ENCODE data around the gene CCDC88C.

The CCDC88C gene

DNA sequence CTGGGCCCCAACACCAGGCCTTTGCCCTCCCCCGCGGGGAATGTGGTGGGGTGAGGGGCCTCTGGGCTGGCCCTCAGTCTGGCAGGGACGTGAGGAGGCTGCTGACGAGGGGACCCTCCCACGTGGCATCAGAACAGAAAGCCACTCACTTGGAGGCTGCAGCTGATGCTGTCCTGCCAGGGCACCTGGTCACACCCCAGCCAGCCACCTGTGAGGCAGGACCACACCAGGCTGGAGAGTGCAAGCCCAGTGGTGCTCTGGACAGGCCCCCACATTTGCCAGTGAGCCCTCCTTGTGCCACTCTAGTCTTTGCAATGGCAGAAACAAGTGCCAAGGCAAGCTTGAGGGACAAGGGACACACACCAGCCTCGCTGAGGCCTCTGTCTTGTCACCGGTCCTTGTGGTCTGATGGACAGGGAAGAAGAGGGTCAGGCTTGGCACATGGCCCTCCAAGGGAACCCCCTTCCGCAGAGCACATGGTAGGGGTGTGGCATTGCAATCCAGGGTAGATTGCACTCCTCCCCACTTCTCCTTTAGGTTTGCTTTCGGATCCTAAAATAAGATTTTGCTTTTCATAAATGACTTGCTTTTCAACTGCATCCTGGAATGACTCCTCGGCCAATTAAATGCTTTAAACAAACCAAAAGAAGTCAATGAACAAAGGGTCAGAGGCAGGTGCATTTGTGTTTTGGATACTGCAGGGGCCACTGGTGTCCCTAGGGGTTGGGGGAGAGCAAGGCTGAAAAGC, 53.7 kb downstream of the CCDC88C start:
- DNase-seq: no peak

DNA sequence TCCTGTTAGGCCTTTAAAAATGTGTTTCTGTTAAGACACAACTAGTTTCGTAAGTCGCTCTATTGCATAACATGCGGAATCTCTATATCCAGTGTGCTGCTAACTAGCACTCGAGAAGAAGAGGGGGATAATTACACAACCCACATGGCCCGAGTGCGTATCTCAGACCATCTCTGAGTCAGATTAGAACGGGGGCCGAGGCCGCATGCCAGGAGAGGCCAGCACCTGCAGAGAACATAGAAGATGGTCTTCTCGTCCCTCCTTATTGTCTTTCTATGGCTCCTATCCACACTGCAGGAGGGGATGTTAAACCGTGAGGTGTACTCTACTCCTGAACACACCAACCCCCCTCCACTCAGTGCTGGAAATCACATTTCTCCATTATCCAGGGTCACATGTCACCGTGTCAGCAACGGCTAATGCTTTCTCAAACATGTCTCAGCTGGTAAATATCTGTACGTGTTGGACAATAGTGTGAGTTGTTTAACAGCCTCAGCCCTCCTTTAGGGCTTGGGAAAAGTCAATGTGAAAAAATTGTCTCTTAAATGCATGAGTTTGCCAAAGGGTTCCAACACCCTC, 56.3 kb downstream of the CCDC88C start:
- DNase-seq: no peak

GRCh38 chr14:91360490-91361232, 57.0 kb downstream of the CCDC88C start:
- DNase-seq: no peak

- DNase-seq: no peak
Observed at GRCh38 chr14:91358654-91359220, 58.9 kb downstream of the CCDC88C start.

DNA sequence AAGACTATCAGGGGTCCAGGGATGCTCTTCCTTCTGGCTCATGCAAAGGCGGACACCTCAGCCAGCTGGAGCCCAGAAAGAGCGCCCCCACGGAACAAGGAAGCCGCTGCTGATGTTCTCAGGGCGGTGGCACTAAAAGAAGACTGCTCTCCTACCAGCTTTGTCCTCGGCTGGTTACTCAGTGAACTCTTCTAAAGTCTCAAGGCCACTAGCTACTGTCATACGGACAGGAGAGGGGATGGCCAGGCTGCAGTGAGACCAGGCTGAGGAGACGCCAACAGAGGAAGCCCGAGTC, 59.6 kb downstream of the CCDC88C start:
- DNase-seq: no peak

DNA sequence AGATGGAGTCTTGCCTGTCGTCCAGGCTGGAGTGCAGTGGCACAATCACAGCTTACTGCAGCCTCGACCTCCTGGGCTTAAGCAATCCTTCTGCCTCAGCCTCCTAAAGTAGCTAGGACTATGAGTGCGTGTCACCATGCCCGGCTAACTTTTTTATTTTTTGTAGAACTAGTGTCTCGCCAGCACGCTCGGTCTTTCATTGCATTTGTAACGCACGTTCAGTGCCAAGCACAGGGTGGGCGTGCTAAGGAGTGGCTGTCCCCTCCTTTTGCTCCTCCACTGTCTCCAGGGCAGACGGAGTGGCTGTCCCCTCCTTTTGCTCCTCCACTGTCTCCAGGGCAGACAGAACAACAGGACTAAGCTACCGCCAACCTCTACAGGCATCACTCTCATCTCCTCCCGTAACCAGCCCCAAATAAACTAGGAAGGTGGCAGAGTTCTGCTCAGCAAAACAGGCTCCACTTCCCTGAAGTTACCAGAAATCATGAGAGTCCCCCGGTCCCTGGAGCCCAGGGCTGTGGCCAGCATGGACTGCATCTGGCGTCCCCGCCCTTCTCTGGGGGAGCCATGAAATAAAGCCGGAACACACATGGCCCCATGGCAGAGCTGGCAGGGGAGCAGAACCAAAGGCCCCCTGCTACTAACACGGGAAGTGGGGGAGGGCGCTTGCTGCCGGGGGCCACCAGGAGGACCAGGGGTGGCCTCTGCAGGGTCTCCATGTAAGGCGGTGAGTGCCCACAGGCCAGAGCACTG, 60.2 kb downstream of the CCDC88C start:
- DNase-seq: no peak

- DNase-seq: no peak
Observed at GRCh38 chr14:91356181-91356763, 61.3 kb downstream of the CCDC88C start.

DNA sequence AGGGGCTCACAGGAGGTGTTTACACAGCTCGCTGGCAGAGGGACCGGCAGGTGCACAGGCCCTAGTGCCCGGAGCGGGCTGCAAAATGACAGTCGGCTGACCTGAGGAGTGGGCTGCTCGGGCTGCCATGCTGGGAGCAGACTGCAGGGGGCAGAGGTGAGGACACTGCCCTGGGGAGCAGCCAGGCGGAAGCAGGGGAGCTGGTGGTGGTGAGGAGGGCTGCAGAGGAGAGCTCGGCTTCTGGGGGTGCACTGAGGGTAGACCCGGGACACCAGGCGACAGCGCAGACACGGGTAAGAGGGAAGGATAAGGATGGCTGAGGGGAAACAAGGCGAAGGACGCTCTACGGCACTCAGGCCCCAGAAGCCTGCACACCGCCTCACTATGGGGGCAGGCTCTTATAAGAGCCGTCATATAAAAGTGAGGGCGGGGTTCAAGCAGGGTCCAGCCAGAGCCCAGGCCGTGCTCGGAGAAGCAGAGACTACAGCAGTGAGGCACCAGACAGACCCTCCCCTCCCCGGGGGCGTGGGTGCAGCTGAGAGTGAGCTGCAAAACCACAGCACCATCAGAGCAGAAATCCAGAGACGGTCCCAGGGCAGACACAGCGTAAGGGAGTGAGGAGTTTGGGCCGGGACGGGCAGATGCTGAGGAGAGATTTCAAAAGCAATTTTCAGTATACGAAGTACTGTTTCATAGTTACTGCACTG, 62.5 kb downstream of the CCDC88C start:
- no peak for DNase-seq

DNA sequence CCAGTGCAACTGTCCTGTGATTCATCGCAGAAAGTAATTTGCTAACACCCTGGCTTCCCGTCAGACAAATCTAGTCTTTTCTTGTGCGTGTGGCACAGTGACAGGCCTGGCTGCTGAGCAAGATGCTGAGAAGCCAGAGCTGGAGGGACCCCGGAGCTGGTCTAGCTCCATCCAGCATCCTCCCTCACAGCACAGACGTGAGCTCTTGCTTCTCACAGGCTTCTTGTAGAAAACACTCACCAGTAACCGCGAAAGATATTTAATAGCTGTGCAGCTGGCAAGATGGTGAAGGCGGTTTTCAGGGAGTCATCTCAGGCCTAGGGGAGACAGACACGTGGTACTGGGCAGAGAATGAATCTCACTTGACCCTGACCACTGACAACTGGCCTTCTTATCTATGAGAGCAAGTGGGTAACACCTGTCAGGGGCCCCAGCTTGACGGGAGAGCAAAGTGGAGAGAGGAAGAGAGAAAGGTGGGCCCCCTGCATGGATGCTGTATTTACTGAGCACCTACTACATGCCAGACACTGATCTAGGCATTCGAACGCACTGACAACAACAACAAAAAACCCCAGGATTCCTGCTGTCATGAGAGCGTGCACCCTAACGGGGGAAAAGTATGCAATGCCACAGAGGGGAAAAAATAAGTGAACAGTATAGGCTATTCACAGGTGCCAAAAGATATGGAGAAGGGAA, 63.3 kb downstream of the CCDC88C start:
- no peak for DNase-seq

- no peak for DNase-seq
Observed at GRCh38 chr14:91352728-91353692, 64.6 kb downstream of the CCDC88C start.

GRCh38 chr14:91352053-91352452, 65.6 kb downstream of the CCDC88C start:
- DNase-seq: no peak

DNA sequence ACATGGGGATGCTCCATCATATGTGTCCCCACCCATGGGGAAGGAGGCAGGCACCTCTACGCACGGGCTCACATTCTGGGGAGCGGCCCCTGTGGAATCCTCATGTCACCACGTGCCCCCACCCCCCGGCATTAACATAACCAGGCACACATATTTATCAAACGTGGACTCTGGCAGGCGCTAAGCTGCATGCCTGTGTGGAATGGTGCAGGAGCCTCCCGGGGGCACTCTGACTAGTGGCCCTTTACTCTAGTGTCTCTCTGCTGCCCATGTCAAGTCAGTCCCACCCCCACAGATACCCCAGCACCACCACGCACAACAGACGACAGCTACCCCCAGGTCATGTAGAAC, 66.1 kb downstream of the CCDC88C start:
- DNase-seq: no peak

- DNase-seq: peak in 1 of 4 experiments; percentile 18
Observed at GRCh38 chr14:91350813-91351511, 66.7 kb downstream of the CCDC88C start.

GRCh38 chr14:91350483-91350812, 67.2 kb downstream of the CCDC88C start:
- no peak for DNase-seq

- peak in 2 of 4 experiments; percentile 36 to 44 for DNase-seq
Observed at GRCh38 chr14:91349481-91350074, 68.0 kb downstream of the CCDC88C start.

DNA sequence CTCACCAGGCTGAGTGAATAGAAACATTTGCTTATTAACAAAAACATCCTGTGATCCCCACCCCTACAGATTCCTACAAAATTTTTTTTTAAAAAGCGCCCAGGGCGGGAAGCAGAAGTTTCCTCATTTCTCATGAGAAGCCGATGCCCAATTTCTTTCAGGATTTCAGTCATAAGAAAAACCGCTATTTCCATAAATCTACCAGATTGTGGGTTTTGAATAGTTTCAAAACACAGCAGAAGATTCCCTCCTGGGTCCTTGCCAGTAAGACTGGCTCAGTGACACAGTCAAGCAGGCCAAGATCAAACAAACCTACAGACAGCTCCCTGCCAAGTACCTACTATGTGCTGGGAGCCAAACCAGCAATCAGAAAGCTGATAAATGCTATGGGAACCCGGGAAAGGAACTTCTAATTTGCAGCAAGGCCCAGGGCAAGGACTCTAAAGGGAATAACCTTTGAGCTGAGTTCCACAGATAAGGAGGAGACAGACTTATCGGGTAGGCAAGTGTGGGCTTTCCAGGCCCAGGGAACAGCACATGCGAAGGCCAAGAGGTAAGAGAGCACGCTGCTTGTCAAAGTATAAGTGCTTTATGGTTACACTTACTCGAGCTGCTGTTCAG, 68.7 kb downstream of the CCDC88C start:
- DNase-seq: no peak

DNA sequence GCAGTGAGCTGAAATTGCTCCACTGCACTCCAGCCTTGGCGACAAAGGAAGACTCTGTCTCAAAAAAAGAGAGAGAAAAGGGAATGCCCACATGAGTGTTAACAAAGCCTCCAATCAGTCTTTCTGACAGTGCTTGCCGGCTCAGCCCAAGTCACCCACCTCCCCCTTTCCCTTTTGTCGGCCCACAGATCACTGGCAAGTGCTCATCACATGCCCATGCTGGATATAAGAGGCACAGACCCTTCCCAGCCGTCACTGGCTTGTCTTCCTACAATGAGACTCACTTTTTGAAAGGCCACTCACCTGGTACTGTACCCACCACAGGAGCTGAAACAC, 70.8 kb downstream of the CCDC88C start:
- no peak for DNase-seq

GRCh38 chr14:91344096-91344495, 73.5 kb downstream of the CCDC88C start:
- DNase-seq: no peak

- DNase-seq: no peak
Observed at GRCh38 chr14:91343051-91343450, 74.6 kb downstream of the CCDC88C start.

All from activated CD4-positive, CD25-positive, alpha-beta regulatory T cell (primary cell).